K562 (cell line): Measurements from ENCODE around the gene PNCK. TPM values are rescaled to one million over a fixed set of nuclear protein-coding genes. Genes with fewer than 3 reads are reported as not detected.

ENCODE experiments used
- ATAC-seq: fragments of 200-7000 bp; cut with Tn5 transposase; 3 replicates; pipeline ENCODE4 v1.9.1; 2020; ENCODE audit warnings: moderate library complexity
- BruUV-seq: library from RNA; stranded (reverse); fragments of 400-500 nt; replicated peaks from 2 replicates; lab custom pipeline; 2021; lab: Mats Ljungman, UMichigan
- CTCF ChIA-PET: fragments of 300-600 bp; formaldehyde crosslinking; extraction: SDS; loops from one replicate; lab custom pipeline; 2021; ENCODE audit warnings: low intra/inter-chr PET ratio; lab: Yijun Ruan, JAX
- POLR2A ChIA-PET: fragments of 300-600, 350-650 bp; sonication (Branson Sonifier 250); formaldehyde crosslinking; extraction: SDS; loops from one replicate; lab custom pipeline; 2021; ENCODE audit warnings: antibody characterized with exemption, inconsistent platforms; lab: Yijun Ruan, JAX
- DNase-seq, 4 experiments: peaks; one replicate each; pipeline versions ENCODE4 v3.0.0 to v3.0.0-alpha.2; 2011 to 2018; ENCODE audit warnings: low spot score in 3 of 4, mixed read lengths in 3 of 4; ENCODE audit errors: extremely low read depth in 1 of 4
- FAIRE-seq: peaks from 2 replicates; lab custom pipeline; 2011; peaks lifted over from hg19 to GRCh38; lab: Jason Lieb, UNC
- H2AFZ ChIP-seq: 2 replicates; pipeline ENCODE4 v1.6.0; 2011; ENCODE audit warnings: low read depth, low read length, control low read depth, inconsistent platforms
- H3K27ac ChIP-seq: fragments of 200-600 bp; 3 replicates; pipeline ENCODE4 v1.8.0; 2011; ENCODE audit warnings: low read depth, mild to moderate bottlenecking, control low read depth, inconsistent platforms, low read length, moderate library complexity, mixed read lengths; ENCODE audit errors: extremely low read depth
- H3K27me3 ChIP-seq, 2 experiments: fragments of 300-600 bp in 1 of 2; 2 replicates in 1 of 2; 3 replicates in 1 of 2; pipeline versions ENCODE4 v1.6.0 to v1.8.0; 2011; ENCODE audit warnings: inconsistent platforms in 2 of 2, low read length in 2 of 2, mild to moderate bottlenecking in 1 of 2, mixed read lengths in 1 of 2, moderate library complexity in 1 of 2; ENCODE audit not compliant: control insufficient read depth in 2 of 2, insufficient read depth in 2 of 2
- H3K36me3 ChIP-seq: fragments of 300-600 bp; 3 replicates; pipeline ENCODE4 v1.8.0; 2011; ENCODE audit warnings: mild to moderate bottlenecking, low read length, inconsistent platforms; ENCODE audit not compliant: control insufficient read depth, insufficient read depth
- H3K4me1 ChIP-seq, 2 experiments: fragments of 200-600 bp in 1 of 2; replicated peaks in 1 of 2; 2 replicates in 1 of 2; 3 replicates in 1 of 2; pipeline versions ENCODE4 v1.5.1 to v1.8.0; 2011; ENCODE audit warnings: inconsistent platforms in 2 of 2, low read length in 2 of 2, mild to moderate bottlenecking in 1 of 2, mixed read lengths in 1 of 2, moderate library complexity in 1 of 2; ENCODE audit not compliant: control insufficient read depth in 2 of 2, insufficient read depth in 2 of 2
- H3K4me2 ChIP-seq: 2 replicates; pipeline ENCODE4 v1.6.1; 2011; ENCODE audit warnings: low read length, control low read depth, inconsistent platforms, mixed read lengths; ENCODE audit not compliant: insufficient read depth
- H3K4me3 ChIP-seq: fragments of 200-600 bp; sonication (generic), shearing (Covaris generic); 2 replicates; pipeline ENCODE4 v1.5.1; 2016; ENCODE audit warnings: control low read depth, inconsistent platforms
- H3K79me2 ChIP-seq: fragments of 200-600 bp; 3 replicates; pipeline ENCODE4 v1.8.0; 2011; ENCODE audit warnings: low read length, inconsistent platforms; ENCODE audit not compliant: control insufficient read depth, insufficient read depth
- H3K9ac ChIP-seq, 2 experiments: 2 replicates each; pipeline versions ENCODE4 v1.6.0 to v1.6.1; 2011; ENCODE audit warnings: low read depth in 2 of 2, low read length in 2 of 2, control low read depth in 1 of 2, inconsistent platforms in 1 of 2, mild to moderate bottlenecking in 1 of 2, mixed read lengths in 1 of 2; ENCODE audit not compliant: insufficient read depth in 1 of 2
- H3K9me1 ChIP-seq: one replicate; pipeline ENCODE4 v1.6.0; 2011; ENCODE audit warnings: inconsistent platforms, mild to moderate bottlenecking, low read length, moderate library complexity; ENCODE audit not compliant: control insufficient read depth, insufficient read depth
- H3K9me3 ChIP-seq: replicated peaks from 2 replicates; pipeline ENCODE4 v1.5.1; 2011; ENCODE audit warnings: low read depth, low read length, inconsistent platforms; ENCODE audit not compliant: control insufficient read depth, insufficient read depth
- H4K20me1 ChIP-seq: replicated peaks from 2 replicates; pipeline ENCODE4 v1.6.1; 2011; ENCODE audit warnings: low read length, inconsistent platforms, mixed read lengths; ENCODE audit not compliant: control insufficient read depth, insufficient read depth
- EZH2 ChIP-seq: IDR thresholded peaks from 2 replicates; pipeline ENCODE4 v1.6.1; 2012; ENCODE audit warnings: low read depth, mild to moderate bottlenecking, inconsistent platforms, low read length, borderline replicate concordance
- HEY1 ChIP-seq: fragments of 250-450 bp; sonication (Bioruptor Pico); IDR thresholded peaks from 2 replicates; pipeline ENCODE4 v1.5.0; 2020; ENCODE audit warnings: mild to moderate bottlenecking, moderate library complexity, borderline replicate concordance
- HMGXB4 ChIP-seq: sonication (generic); formaldehyde crosslinking; IDR thresholded peaks from 2 replicates; pipeline ENCODE4 v1.8.1; 2023; ENCODE audit warnings: mild to moderate bottlenecking, missing genetic modification reagents
- ID3 ChIP-seq, 2 experiments: fragments of 250-450 bp in 1 of 2; fragments of 450-650 bp in 1 of 2; sonication (Bioruptor Pico) in 1 of 2; IDR thresholded peaks; 2 replicates each; pipeline versions ENCODE4 v1.6.1 to v1.8.0; 2016 to 2021; ENCODE audit warnings: mild to moderate bottlenecking in 2 of 2, moderate library complexity in 2 of 2, missing compliant biosample characterization in 1 of 2, missing genetic modification characterization in 1 of 2
- MCM7 ChIP-seq, 2 experiments: fragments of 450-650 bp; IDR thresholded peaks; 2 replicates each; pipeline ENCODE4 v1.6.1; 2016 to 2018
- MYC ChIP-seq, 2 experiments: fragments of 250-450 bp in 1 of 2; sonication (Bioruptor Pico) in 1 of 2; IDR thresholded peaks; 2 replicates each; pipeline versions ENCODE4 v1.5.1 to v1.6.1; 2012 to 2021; ENCODE audit warnings: low read depth in 2 of 2, borderline replicate concordance in 1 of 2, improper control_type of control experiment in 1 of 2, low read length in 1 of 2, mild to moderate bottlenecking in 1 of 2, moderate library complexity in 1 of 2
- RUNX1 ChIP-seq: sonication (generic); IDR thresholded peaks from 2 replicates; pipeline ENCODE4 v1.6.1; 2016; ENCODE audit warnings: antibody characterized with exemption, low read depth
- SREBF2 ChIP-seq: sonication (generic); formaldehyde crosslinking; IDR thresholded peaks from 2 replicates; pipeline ENCODE4 v1.4.0; 2020; ENCODE audit warnings: mild to moderate bottlenecking, missing genetic modification reagents
- THAP7 ChIP-seq: fragments of 250-450 bp; sonication (Bioruptor Pico); IDR thresholded peaks from 2 replicates; pipeline ENCODE4 v1.5.0; 2021
- YBX1 ChIP-seq: fragments of 450-650 bp; IDR thresholded peaks from 2 replicates; pipeline ENCODE4 v1.7.1; 2016; ENCODE audit warnings: mild to moderate bottlenecking
- ZBTB43 ChIP-seq: sonication (generic); formaldehyde crosslinking; IDR thresholded peaks from 2 replicates; pipeline ENCODE4 v1.8.0; 2023; ENCODE audit warnings: mild to moderate bottlenecking, missing genetic modification reagents
- ZEB2 ChIP-seq: fragments of 450-650 bp; IDR thresholded peaks from 2 replicates; pipeline ENCODE4 v1.6.1; 2016
- WGBS: fragments of 100-300 bp; shearing (Covaris generic); methylation state at CpG from one replicate; pipeline ENCODE4 v1.1.6; 2016; ENCODE audit warnings: low coverage, mixed read lengths; ENCODE audit not compliant: insufficient coverage; ENCODE audit errors: missing lambda C conversion rate; 5-methylcytosine and 5-hydroxymethylcytosine counted together
- in situ Hi-C: fragments of 300-500 bp; cut with MboI; formaldehyde crosslinking; loops from 4 replicates; pipeline ENCODE4 v1.15.0; 2018; ENCODE audit warnings: inconsistent platforms, mixed read lengths
- intact Hi-C: fragments of 100-400 bp; cut with micrococcal nuclease; formaldehyde crosslinking; loops from 2 replicates; pipeline ENCODE4 v1.14.2; 2022
- polyA plus RNA-seq, 8 experiments: library from polyadenylated mRNA; depleted of rRNA in 4 of 8; stranded (reverse) in 5 of 8; unstranded in 3 of 8; fragments of >200 nt; fragmentation: Nextera tagmentation in 2 of 8; fragmentation: Illumina TruSeq in 1 of 8; extraction: Ambion mirVana in 2 of 8; extraction: Trizol in 1 of 8; gene quantifications; 2 replicates each; pipeline versions ENCODE4 v1.2.1 to v1.2.3, GENCODE V29; 2011 to 2014; ENCODE audit warnings: inconsistent platforms in 1 of 8, missing spikeins in 1 of 8
- total RNA-seq, 7 experiments: library from RNA; depleted of rRNA in 6 of 7; stranded (reverse); fragments of >200 nt in 6 of 7; fragmentation: Illumina TruSeq in 2 of 7; extraction: Trizol in 2 of 7; gene quantifications; 2 replicates each; pipeline versions ENCODE4 v1.2.1 to v1.2.3, GENCODE V29; 2011 to 2021; ENCODE audit warnings: low replicate concordance in 1 of 7
- TF ChIP-seq, protein P1 (sequence below): fragments of 200-800 bp; sonication (Bioruptor generic); IDR thresholded peaks from 2 replicates; pipeline ENCODE4 v1.6.1; 2017; ENCODE audit warnings: missing genetic modification characterization, missing compliant biosample characterization

PNCK gene
- total and polyA plus RNA-seq, 9 of the 15 experiments (the other 6 are each of a cell fraction or from before 2014, with no cell fraction given) = 0.13 to 7.5 (median 1.2) TPM; not detected in 1

DNA sequence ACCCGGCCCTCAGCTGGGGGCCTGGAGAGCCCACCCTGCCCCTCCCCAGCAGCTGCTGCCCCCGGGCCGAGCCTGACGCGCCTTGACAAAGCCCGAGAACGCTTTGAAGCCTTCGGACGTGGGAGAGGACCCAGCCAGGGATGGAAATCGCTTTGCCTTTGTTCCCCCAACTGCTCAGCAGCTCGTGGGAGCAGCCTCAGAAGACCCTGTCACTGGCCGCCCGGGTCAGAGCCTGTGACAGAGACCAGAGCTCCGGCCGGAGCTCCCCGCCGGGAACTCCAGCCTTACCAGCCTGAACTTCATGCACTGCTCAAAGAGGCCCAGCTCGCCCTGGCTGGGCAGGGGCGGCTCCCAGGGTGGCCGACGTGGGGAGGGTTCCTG, 11.5 kb upstream of the PNCK start (continued):
- TF ChIP-seq HMGXB4 (CRISPR knock-in tag) (no peak), RUNX1 (no peak), ZBTB43 (CRISPR knock-in tag) (no peak)

- no peak overlapping the region for H3K9ac ChIP-seq
- FAIRE-seq (no peak), DNase-seq (no peak), ATAC-seq (no peak)
- BruUV-seq = no TSS peak
- CTCF ChIA-PET = no interaction called here
- intact Hi-C loops = no loop called here
- H2AFZ ChIP-seq = no peak overlapping the region
- H3K4me3 ChIP-seq = no peak overlapping the region
- no peak overlapping the region for H3K27ac ChIP-seq
- H3K4me1 ChIP-seq = peaks cover 11 to 37% of the 10 kb centered on the region in 2 experiments; a peak in 4 of 5 replicates
- peaks cover 5% of the 10 kb centered on the region; the same call in 1 of the 2 replicates for H3K9me3 ChIP-seq
- in situ Hi-C loops = no loop called here
- H3K4me2 ChIP-seq = no peak overlapping the region
- H3K27me3 ChIP-seq = no peaks in the 10 kb centered on the region
- no peaks in the 10 kb centered on the region for H3K36me3 ChIP-seq
- H3K79me2 ChIP-seq = peaks cover 11% of the 10 kb centered on the region
- POLR2A ChIA-PET = interaction anchor here (0.6 to 1.2 kb wide), 4 partner anchors 45 to 203 kb away, joined by 3 to 4 read pairs (median 3); no protein-coding TSS in a partner anchor
- 87% methylated on average over 3 of the region's 21 CpGs for WGBS
- no peaks in the 10 kb centered on the region for H4K20me1 ChIP-seq
- H3K9me1 ChIP-seq = no peaks in the 10 kb centered on the region
- TF ChIP-seq SREBF2 (no peak), YBX1 (no peak), MYC (IDR thresholded peaks at IDR 0.05; ENCODE audit: low read depth, low read length) (no peak), MYC (CRISPR knock-in tag; IDR thresholded peaks at IDR 0.05; ENCODE audit: borderline replicate concordance, low read depth) (no peak), EZH2 (no peak), MCM7 (IDR thresholded peaks at IDR 0.05) (no peak), THAP7 (no peak), ID3 (CRISPR knock-in tag; IDR thresholded peaks at IDR 0.05) (no peak), ID3 (tag; IDR thresholded peaks at IDR 0.05) (no peak), ZEB2 (no peak), HEY1 (no peak)
- TF ChIP-seq, protein P1, sequence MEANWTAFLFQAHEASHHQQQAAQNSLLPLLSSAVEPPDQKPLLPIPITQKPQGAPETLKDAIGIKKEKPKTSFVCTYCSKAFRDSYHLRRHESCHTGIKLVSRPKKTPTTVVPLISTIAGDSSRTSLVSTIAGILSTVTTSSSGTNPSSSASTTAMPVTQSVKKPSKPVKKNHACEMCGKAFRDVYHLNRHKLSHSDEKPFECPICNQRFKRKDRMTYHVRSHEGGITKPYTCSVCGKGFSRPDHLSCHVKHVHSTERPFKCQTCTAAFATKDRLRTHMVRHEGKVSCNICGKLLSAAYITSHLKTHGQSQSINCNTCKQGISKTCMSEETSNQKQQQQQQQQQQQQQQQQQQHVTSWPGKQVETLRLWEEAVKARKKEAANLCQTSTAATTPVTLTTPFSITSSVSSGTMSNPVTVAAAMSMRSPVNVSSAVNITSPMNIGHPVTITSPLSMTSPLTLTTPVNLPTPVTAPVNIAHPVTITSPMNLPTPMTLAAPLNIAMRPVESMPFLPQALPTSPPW (CRISPR knock-in tag) = no peak
These were observed 11.0 kb upstream of the PNCK start for GRCh38 chrX:153684467-153685155.
